K562 (cell line): ENCODE measurements around the gene LDB2. TPM values are rescaled to one million over a fixed set of nuclear protein-coding genes. Genes with fewer than 3 reads are reported as not detected.

Experiments
- ATAC-seq: fragments of 200-7000 bp; cut with Tn5 transposase; 3 replicates; pipeline ENCODE4 v1.9.1; 2020; ENCODE audit warnings: moderate library complexity
- BruUV-seq: library from RNA; stranded (reverse); fragments of 400-500 nt; replicated peaks from 2 replicates; lab custom pipeline; 2021; lab: Mats Ljungman, UMichigan
- CTCF ChIA-PET: fragments of 300-600 bp; formaldehyde crosslinking; extraction: SDS; loops from one replicate; lab custom pipeline; 2021; ENCODE audit warnings: low intra/inter-chr PET ratio; lab: Yijun Ruan, JAX
- POLR2A ChIA-PET: fragments of 300-600, 350-650 bp; sonication (Branson Sonifier 250); formaldehyde crosslinking; extraction: SDS; loops from one replicate; lab custom pipeline; 2021; ENCODE audit warnings: antibody characterized with exemption, inconsistent platforms; lab: Yijun Ruan, JAX
- DNase-seq, 4 experiments: peaks; one replicate each; pipeline versions ENCODE4 v3.0.0 to v3.0.0-alpha.2; 2011 to 2018; ENCODE audit warnings: low spot score in 3 of 4, mixed read lengths in 3 of 4; ENCODE audit errors: extremely low read depth in 1 of 4
- FAIRE-seq: peaks from 2 replicates; lab custom pipeline; 2011; peaks lifted over from hg19 to GRCh38; lab: Jason Lieb, UNC
- H2AFZ ChIP-seq: 2 replicates; pipeline ENCODE4 v1.6.0; 2011; ENCODE audit warnings: low read depth, low read length, control low read depth, inconsistent platforms
- H3K27ac ChIP-seq: fragments of 200-600 bp; 3 replicates; pipeline ENCODE4 v1.8.0; 2011; ENCODE audit warnings: low read depth, mild to moderate bottlenecking, control low read depth, inconsistent platforms, low read length, moderate library complexity, mixed read lengths; ENCODE audit errors: extremely low read depth
- H3K27me3 ChIP-seq, 2 experiments: fragments of 300-600 bp in 1 of 2; 2 replicates in 1 of 2; 3 replicates in 1 of 2; pipeline versions ENCODE4 v1.6.0 to v1.8.0; 2011; ENCODE audit warnings: inconsistent platforms in 2 of 2, low read length in 2 of 2, mild to moderate bottlenecking in 1 of 2, mixed read lengths in 1 of 2, moderate library complexity in 1 of 2; ENCODE audit not compliant: control insufficient read depth in 2 of 2, insufficient read depth in 2 of 2
- H3K36me3 ChIP-seq: fragments of 300-600 bp; 3 replicates; pipeline ENCODE4 v1.8.0; 2011; ENCODE audit warnings: mild to moderate bottlenecking, low read length, inconsistent platforms; ENCODE audit not compliant: control insufficient read depth, insufficient read depth
- H3K4me1 ChIP-seq, 2 experiments: fragments of 200-600 bp in 1 of 2; replicated peaks in 1 of 2; 2 replicates in 1 of 2; 3 replicates in 1 of 2; pipeline versions ENCODE4 v1.5.1 to v1.8.0; 2011; ENCODE audit warnings: inconsistent platforms in 2 of 2, low read length in 2 of 2, mild to moderate bottlenecking in 1 of 2, mixed read lengths in 1 of 2, moderate library complexity in 1 of 2; ENCODE audit not compliant: control insufficient read depth in 2 of 2, insufficient read depth in 2 of 2
- H3K4me2 ChIP-seq: 2 replicates; pipeline ENCODE4 v1.6.1; 2011; ENCODE audit warnings: low read length, control low read depth, inconsistent platforms, mixed read lengths; ENCODE audit not compliant: insufficient read depth
- H3K4me3 ChIP-seq: fragments of 200-600 bp; sonication (generic), shearing (Covaris generic); 2 replicates; pipeline ENCODE4 v1.5.1; 2016; ENCODE audit warnings: control low read depth, inconsistent platforms
- H3K79me2 ChIP-seq: fragments of 200-600 bp; 3 replicates; pipeline ENCODE4 v1.8.0; 2011; ENCODE audit warnings: low read length, inconsistent platforms; ENCODE audit not compliant: control insufficient read depth, insufficient read depth
- H3K9ac ChIP-seq, 2 experiments: 2 replicates each; pipeline versions ENCODE4 v1.6.0 to v1.6.1; 2011; ENCODE audit warnings: low read depth in 2 of 2, low read length in 2 of 2, control low read depth in 1 of 2, inconsistent platforms in 1 of 2, mild to moderate bottlenecking in 1 of 2, mixed read lengths in 1 of 2; ENCODE audit not compliant: insufficient read depth in 1 of 2
- H3K9me1 ChIP-seq: one replicate; pipeline ENCODE4 v1.6.0; 2011; ENCODE audit warnings: inconsistent platforms, mild to moderate bottlenecking, low read length, moderate library complexity; ENCODE audit not compliant: control insufficient read depth, insufficient read depth
- H3K9me3 ChIP-seq: replicated peaks from 2 replicates; pipeline ENCODE4 v1.5.1; 2011; ENCODE audit warnings: low read depth, low read length, inconsistent platforms; ENCODE audit not compliant: control insufficient read depth, insufficient read depth
- H4K20me1 ChIP-seq: replicated peaks from 2 replicates; pipeline ENCODE4 v1.6.1; 2011; ENCODE audit warnings: low read length, inconsistent platforms, mixed read lengths; ENCODE audit not compliant: control insufficient read depth, insufficient read depth
- GTF2F1 ChIP-seq: IDR thresholded peaks from 2 replicates; pipeline ENCODE4 v1.6.1; 2011; ENCODE audit warnings: low read depth, low read length, improper control_type of control experiment
- HMG20B ChIP-seq: fragments of 250-450 bp; sonication (Bioruptor Pico); IDR thresholded peaks from 2 replicates; pipeline ENCODE4 v1.5.0; 2021; ENCODE audit warnings: mild to moderate bottlenecking
- KAT2B ChIP-seq: IDR thresholded peaks from one replicate; pipeline ENCODE4 v1.6.1; 2012; ENCODE audit warnings: low read depth, mild to moderate bottlenecking, control low read depth, inconsistent platforms, low read length, moderate library complexity
- LEF1 ChIP-seq: fragments of 450-650 bp; IDR thresholded peaks from 2 replicates; pipeline ENCODE4 v1.6.1; 2016; ENCODE audit warnings: mild to moderate bottlenecking
- PML ChIP-seq: IDR thresholded peaks from 2 replicates; pipeline ENCODE4 v1.6.1; 2012; ENCODE audit warnings: low read length, inconsistent platforms
- SMC3 ChIP-seq: conservative IDR thresholded peaks from 2 replicates; pipeline ENCODE4 v1.6.1; 2011; ENCODE audit warnings: low read depth, low read length, improper control_type of control experiment; ENCODE audit not compliant: insufficient read depth
- TARDBP ChIP-seq: fragments of 450-650 bp; IDR thresholded peaks from 2 replicates; pipeline ENCODE4 v1.6.1; 2016
- THAP12 ChIP-seq: fragments of 250-450 bp; sonication (Bioruptor Pico); IDR thresholded peaks from 2 replicates; pipeline ENCODE4 v1.9.0; 2021; ENCODE audit warnings: mild to moderate bottlenecking, inconsistent platforms
- TSHZ1 ChIP-seq: fragments of 250-450 bp; sonication (Bioruptor Pico); IDR thresholded peaks from 2 replicates; pipeline ENCODE4 v1.4.0; 2020; ENCODE audit warnings: mild to moderate bottlenecking, moderate library complexity
- ZNF133 ChIP-seq: fragments of 250-450 bp; sonication (Bioruptor Pico); IDR thresholded peaks from 2 replicates; pipeline ENCODE4 v1.4.0; 2020; ENCODE audit warnings: mild to moderate bottlenecking
- ZNF140 ChIP-seq: fragments of 250-450 bp; sonication (Bioruptor Pico); IDR thresholded peaks from 2 replicates; pipeline ENCODE4 v1.8.0; 2021; ENCODE audit warnings: moderate library complexity, mild to moderate bottlenecking, inconsistent platforms
- WGBS: fragments of 100-300 bp; shearing (Covaris generic); methylation state at CpG from one replicate; pipeline ENCODE4 v1.1.6; 2016; ENCODE audit warnings: low coverage, mixed read lengths; ENCODE audit not compliant: insufficient coverage; ENCODE audit errors: missing lambda C conversion rate; 5-methylcytosine and 5-hydroxymethylcytosine counted together
- in situ Hi-C: fragments of 300-500 bp; cut with MboI; formaldehyde crosslinking; loops from 4 replicates; pipeline ENCODE4 v1.15.0; 2018; ENCODE audit warnings: inconsistent platforms, mixed read lengths
- intact Hi-C: fragments of 100-400 bp; cut with micrococcal nuclease; formaldehyde crosslinking; loops from 2 replicates; pipeline ENCODE4 v1.14.2; 2022
- polyA plus RNA-seq, 8 experiments: library from polyadenylated mRNA; depleted of rRNA in 4 of 8; stranded (reverse) in 5 of 8; unstranded in 3 of 8; fragments of >200 nt; fragmentation: Nextera tagmentation in 2 of 8; fragmentation: Illumina TruSeq in 1 of 8; extraction: Ambion mirVana in 2 of 8; extraction: Trizol in 1 of 8; gene quantifications; 2 replicates each; pipeline versions ENCODE4 v1.2.1 to v1.2.3, GENCODE V29; 2011 to 2014; ENCODE audit warnings: inconsistent platforms in 1 of 8, missing spikeins in 1 of 8
- total RNA-seq, 7 experiments: library from RNA; depleted of rRNA in 6 of 7; stranded (reverse); fragments of >200 nt in 6 of 7; fragmentation: Illumina TruSeq in 2 of 7; extraction: Trizol in 2 of 7; gene quantifications; 2 replicates each; pipeline versions ENCODE4 v1.2.1 to v1.2.3, GENCODE V29; 2011 to 2021; ENCODE audit warnings: low replicate concordance in 1 of 7

LDB2 gene
- total and polyA plus RNA-seq, 9 of the 15 experiments (the other 6 are each of a cell fraction or from before 2014, with no cell fraction given) = 0.10 to 0.20 TPM; not detected in 7

GRCh38 chr4:16608123-16608522, 290.3 kb downstream of the LDB2 start (continued):
- no peak for TF ChIP-seq TSHZ1 (CRISPR knock-in tag)
- TF ChIP-seq LEF1 = no peak
- no peak for TF ChIP-seq TARDBP
- TF ChIP-seq HMG20B (CRISPR knock-in tag) = no peak
- no peak for TF ChIP-seq GTF2F1
- no peak for TF ChIP-seq ZNF133 (CRISPR knock-in tag)

- no TSS peak for BruUV-seq
- Histone ChIP-seq H3K4me3 (no peak overlapping the region), H3K9me3 (no peaks in the 10 kb centered on the region), H4K20me1 (no peaks in the 10 kb centered on the region), H3K9ac (no peak overlapping the region), H2AFZ (no peak overlapping the region), H3K27ac (no peak overlapping the region), H3K9me1 (no peaks in the 10 kb centered on the region), H3K4me2 (no peak overlapping the region), H3K4me1 (no peaks in the 10 kb centered on the region), H3K27me3 (no peaks in the 10 kb centered on the region; a peak in 1 of 5 replicates), H3K79me2 (no peaks in the 10 kb centered on the region), H3K36me3 (no peaks in the 10 kb centered on the region)
- ChIA-PET CTCF (interaction anchor here (0.6 kb wide), 1 partner anchor 33 kb away, joined by 3 read pairs; no protein-coding TSS in a partner anchor), POLR2A (no interaction called here)
- intact Hi-C loops (no loop called here), in situ Hi-C loops (loop anchor here (10.0 kb wide), 1 partner anchor 467 kb away; no protein-coding TSS in a partner anchor)
- 1% methylated on average over 7 of the region's 7 CpGs for WGBS
- ATAC-seq (no peak), FAIRE-seq (no peak), DNase-seq (no peak)
- no peak for TF ChIP-seq ZNF140 (CRISPR knock-in tag)
- TF ChIP-seq SMC3 = no peak
- no peak for TF ChIP-seq KAT2B
- no peak for TF ChIP-seq PML
- TF ChIP-seq THAP12 (CRISPR knock-in tag) = no peak
Measured at GRCh38 chr4:16607241-16608066, 291.0 kb downstream of the LDB2 start.
